Hepatocyte (in vitro differentiated cells): ENCODE measurements around the gene MGLL. TPM values are rescaled to one million over a fixed set of nuclear protein-coding genes. Genes with fewer than 3 reads are reported as not detected.

Source experiments
- DNase-seq: peaks from one replicate; pipeline ENCODE4 v3.0.0-alpha.2; 2016; ENCODE audit warnings: low spot score
- H2AFZ ChIP-seq: fragments of 200-600 bp; sonication (generic); 2 replicates; pipeline ENCODE4 v1.6.0; 2016; ENCODE audit warnings: antibody characterized with exemption, mild to moderate bottlenecking
- H3K27ac ChIP-seq: fragments of 200-600 bp; sonication (generic); 2 replicates; pipeline ENCODE4 v1.5.1; 2016; ENCODE audit warnings: mild to moderate bottlenecking
- H3K27me3 ChIP-seq: fragments of 200-600 bp; sonication (generic); 2 replicates; pipeline ENCODE4 v1.6.1; 2016
- H3K36me3 ChIP-seq: fragments of 200-600 bp; sonication (generic); replicated peaks from 2 replicates; pipeline ENCODE4 v1.5.1; 2016; ENCODE audit warnings: low read depth; ENCODE audit not compliant: insufficient read depth
- H3K4me1 ChIP-seq: fragments of 200-600 bp; sonication (generic); 2 replicates; pipeline ENCODE4 v1.5.1; 2016; ENCODE audit warnings: mild to moderate bottlenecking, moderate library complexity; ENCODE audit not compliant: insufficient read depth
- H3K4me2 ChIP-seq: fragments of 200-600 bp; sonication (generic); 2 replicates; pipeline ENCODE4 v1.6.0; 2016
- H3K4me3 ChIP-seq: fragments of 200-600 bp; sonication (generic); 2 replicates; pipeline ENCODE4 v1.5.1; 2016; ENCODE audit warnings: mild to moderate bottlenecking
- H3K79me2 ChIP-seq: fragments of 200-600 bp; sonication (generic); 2 replicates; pipeline ENCODE4 v1.6.0; 2017; ENCODE audit warnings: mild to moderate bottlenecking
- H3K9me2 ChIP-seq: fragments of 200-600 bp; sonication (generic); replicated peaks from 2 replicates; pipeline ENCODE4 v1.6.0; 2017; ENCODE audit warnings: mild to moderate bottlenecking; ENCODE audit not compliant: insufficient read depth
- H3K9me3 ChIP-seq: fragments of 200-600 bp; sonication (generic); 2 replicates; pipeline ENCODE4 v1.5.1; 2016; ENCODE audit warnings: low read depth, mild to moderate bottlenecking
- H4K20me1 ChIP-seq: fragments of 200-600 bp; sonication (generic); 2 replicates; pipeline ENCODE4 v1.6.0; 2016; ENCODE audit warnings: mild to moderate bottlenecking; ENCODE audit not compliant: insufficient read depth, poor library complexity, severe bottlenecking
- CTCF ChIP-seq: fragments of 200-600 bp; sonication (generic); IDR thresholded peaks from 2 replicates; pipeline ENCODE4 v1.5.1; 2016; ENCODE audit warnings: antibody characterized with exemption, mild to moderate bottlenecking; ENCODE audit not compliant: poor library complexity
- EZH2 ChIP-seq: fragments of 200-600 bp; sonication (generic); IDR thresholded peaks from 2 replicates; pipeline ENCODE4 v1.6.1; 2016; ENCODE audit warnings: antibody characterized with exemption, mild to moderate bottlenecking, borderline replicate concordance
- EZH2phosphoT487 ChIP-seq: fragments of 200-600 bp; sonication (generic); IDR thresholded peaks from one replicate; pipeline ENCODE4 v1.6.1; 2018; ENCODE audit warnings: antibody characterized with exemption, mild to moderate bottlenecking, low read depth, moderate library complexity; ENCODE audit not compliant: unreplicated experiment, severe bottlenecking
- WGBS: methylation state at CpG from one replicate; pipeline ENCODE4 v1.1.6; 2016; ENCODE audit warnings: low lambda C conversion rate; ENCODE audit errors: missing lambda C conversion rate; 5-methylcytosine and 5-hydroxymethylcytosine counted together
- polyA plus RNA-seq: library from polyadenylated mRNA; unstranded; fragments of >200 nt; fragmentation: Nextera tagmentation; extraction: Ambion mirVana; gene quantifications from 2 replicates; pipeline ENCODE4 v1.2.1, GENCODE V29; 2016
- total RNA-seq: library from RNA; depleted of rRNA; stranded (reverse); fragments of >200 nt; gene quantifications from 2 replicates; pipeline ENCODE4 v1.2.3, GENCODE V29; 2014

Gene MGLL
- total and polyA plus RNA-seq, 2 experiments from 2014 or later: 7.3 to 21.4 TPM

- Histone ChIP-seq H3K4me1 (peaks cover 5% of the 10 kb centered on the region), H3K4me3 (no peak overlapping the region), H2AFZ (no peak overlapping the region), H3K79me2 (no peaks in the 10 kb centered on the region), H3K9me2 (no peaks in the 10 kb centered on the region), H3K36me3 (no peaks in the 10 kb centered on the region), H3K27me3 (no peaks in the 10 kb centered on the region), H3K4me2 (no peak overlapping the region), H3K9me3 (no peaks in the 10 kb centered on the region), H4K20me1 (no peaks in the 10 kb centered on the region), H3K27ac (no peak overlapping the region)
- WGBS: 91% methylated on average over 6 of the region's 6 CpGs
- TF ChIP-seq CTCF: no peak
- no peak for DNase-seq
Measured at GRCh38 chr3:127667119-127667681, 155.1 kb downstream of the MGLL start.

GRCh38 chr3:127666676-127667075 lies 155.6 kb downstream of the MGLL start:
- Histone ChIP-seq H4K20me1 (no peaks in the 10 kb centered on the region), H3K9me3 (no peaks in the 10 kb centered on the region), H3K27me3 (no peaks in the 10 kb centered on the region), H3K4me3 (no peak overlapping the region), H3K4me2 (no peak overlapping the region), H3K36me3 (no peaks in the 10 kb centered on the region), H3K27ac (no peak overlapping the region), H2AFZ (no peak overlapping the region), H3K79me2 (no peaks in the 10 kb centered on the region), H3K9me2 (no peaks in the 10 kb centered on the region), H3K4me1 (no peaks in the 10 kb centered on the region)
- TF ChIP-seq EZH2 (no peak), CTCF (no peak), EZH2phosphoT487 (no peak)
- no peak for DNase-seq
- WGBS: 86% methylated on average over 2 of the region's 2 CpGs

- Histone ChIP-seq H3K27ac (no peak overlapping the region), H3K36me3 (no peaks in the 10 kb centered on the region), H3K79me2 (no peaks in the 10 kb centered on the region), H3K27me3 (no peaks in the 10 kb centered on the region), H3K4me3 (no peak overlapping the region), H3K4me1 (no peaks in the 10 kb centered on the region), H3K9me3 (no peaks in the 10 kb centered on the region), H3K9me2 (no peaks in the 10 kb centered on the region), H3K4me2 (no peak overlapping the region), H2AFZ (no peak overlapping the region), H4K20me1 (no peaks in the 10 kb centered on the region)
- no peak for DNase-seq
- 80% methylated on average over 3 of the region's 3 CpGs for WGBS
- TF ChIP-seq EZH2phosphoT487 (no peak), EZH2 (no peak), CTCF (no peak)
Measured at GRCh38 chr3:127665586-127665985, 156.7 kb downstream of the MGLL start.

- no peak overlapping the region for H3K4me2 ChIP-seq
- WGBS: 100% methylated on average over 2 of the region's 2 CpGs
Measured at GRCh38 chr3:127665165-127665564, 157.2 kb downstream of the MGLL start.

More at GRCh38 chr3:127665165-127665564, 157.2 kb downstream of the MGLL start:
- Histone ChIP-seq H3K4me3 (no peak overlapping the region), H4K20me1 (no peaks in the 10 kb centered on the region), H3K27ac (no peak overlapping the region), H3K36me3 (no peaks in the 10 kb centered on the region), H2AFZ (no peak overlapping the region), H3K79me2 (no peaks in the 10 kb centered on the region), H3K27me3 (no peaks in the 10 kb centered on the region), H3K9me3 (no peaks in the 10 kb centered on the region), H3K4me1 (no peaks in the 10 kb centered on the region), H3K9me2 (no peaks in the 10 kb centered on the region)
- no peak for TF ChIP-seq CTCF
- DNase-seq: no peak
